ENCODE results near the gene DNASE1L2. TPM values are rescaled to one million over a fixed set of nuclear protein-coding genes. Genes with fewer than 3 reads are reported as not detected.

Gene DNASE1L2
- total RNA-seq, 1 donor, result 0.21 TPM

DNA sequence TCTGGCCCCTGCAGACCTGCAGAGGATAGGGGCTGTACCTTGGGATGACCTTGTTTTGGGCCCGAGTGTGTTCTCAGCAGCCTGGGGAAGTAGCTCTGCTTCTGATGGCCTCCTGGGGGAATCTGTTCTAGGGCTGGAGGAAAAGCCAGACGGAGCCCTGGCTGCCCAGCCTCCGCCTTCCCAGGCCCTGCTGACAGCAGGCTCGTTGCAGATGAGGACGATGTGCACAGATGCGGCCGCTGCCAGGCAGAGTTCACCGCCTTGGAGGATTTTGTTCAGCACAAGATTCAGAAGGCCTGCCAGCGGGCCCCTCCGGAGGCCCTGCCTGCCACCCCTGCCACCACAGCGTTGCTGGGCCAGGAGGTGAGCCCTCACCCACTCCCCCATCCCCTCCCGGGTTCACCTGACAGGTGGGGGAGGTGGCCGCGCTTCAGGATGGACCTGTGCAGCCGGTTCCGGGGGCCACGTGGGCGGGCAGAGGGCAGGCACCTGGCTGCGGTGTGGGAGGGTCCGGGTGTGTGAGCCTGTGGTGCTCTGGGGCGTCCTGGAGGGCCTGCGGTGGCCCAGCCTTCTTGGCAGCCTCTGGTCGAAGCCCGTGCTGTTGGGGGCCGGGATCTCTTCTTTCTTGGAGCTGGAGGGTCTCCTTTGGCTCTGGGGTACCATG is 8.0 kb upstream of the DNASE1L2 start:
- no peak overlapping the region for H3K4me3 ChIP-seq (ENCODE audit: low read length)
- H3K9me3 ChIP-seq (ENCODE audit: low read depth, low read length), result no peaks in the 10 kb centered on the region
- H3K4me1 ChIP-seq (ENCODE audit: insufficient read depth, low read length), result peaks cover 20% of the 10 kb centered on the region
- no peaks in the 10 kb centered on the region for H3K27me3 ChIP-seq (ENCODE audit: insufficient read depth, low read length)

DNA sequence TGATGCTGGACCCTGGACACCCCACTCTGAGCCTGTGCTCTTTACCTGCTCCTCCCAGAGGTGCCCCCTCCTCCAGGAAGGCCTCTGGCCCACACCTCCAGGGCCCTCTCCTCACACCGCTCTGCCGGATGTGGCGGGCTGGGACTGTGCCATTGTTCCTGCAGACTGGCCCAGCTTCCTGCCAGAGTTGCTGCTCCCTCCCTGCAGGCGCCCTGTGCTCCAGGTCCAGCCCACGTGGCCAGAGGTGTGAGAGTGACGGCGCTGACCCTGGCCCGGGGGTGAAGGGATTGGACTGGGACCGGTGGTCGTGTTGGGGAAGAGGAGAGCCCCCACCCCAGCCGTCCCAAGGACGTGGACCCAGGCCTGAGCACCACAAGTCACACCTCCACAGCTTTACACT is 7.2 kb upstream of the DNASE1L2 start:
- Histone ChIP-seq H3K27me3 (ENCODE audit: insufficient read depth, low read length) (no peaks in the 10 kb centered on the region), H3K4me1 (ENCODE audit: insufficient read depth, low read length) (peaks cover 16% of the 10 kb centered on the region), H3K9me3 (ENCODE audit: low read depth, low read length) (no peaks in the 10 kb centered on the region), H3K4me3 (ENCODE audit: low read length) (no peak overlapping the region)

DNA sequence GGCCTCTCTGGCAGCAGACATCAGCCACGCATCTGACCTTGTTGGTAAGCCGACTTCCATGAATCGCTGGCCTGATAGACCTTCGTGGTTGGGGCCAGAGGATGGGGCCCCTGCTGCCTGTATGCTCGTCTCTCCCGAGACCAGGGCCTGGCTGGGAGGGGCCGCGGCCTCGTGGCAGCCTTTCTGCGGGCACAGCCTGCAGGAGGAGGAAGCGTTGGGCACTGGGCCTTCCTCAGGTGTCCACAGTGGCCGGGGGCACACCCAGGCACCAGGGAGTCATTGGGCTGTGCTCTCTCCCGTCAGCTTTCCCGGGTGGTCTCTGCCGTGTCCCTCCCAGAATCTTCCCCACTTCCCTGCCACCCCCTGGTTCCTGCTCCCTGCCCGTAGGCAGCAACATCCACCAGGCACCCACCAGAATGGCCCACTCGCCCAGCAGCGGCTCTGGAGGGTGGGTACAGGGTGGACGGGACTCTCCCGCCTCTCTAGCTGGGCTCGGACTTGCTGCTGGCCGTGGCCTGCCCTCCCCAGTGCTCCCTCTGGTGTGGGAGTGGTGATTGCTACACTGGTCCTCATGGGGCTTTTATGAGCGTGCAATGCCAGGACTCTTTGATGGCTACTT is 6.5 kb upstream of the DNASE1L2 start:
- Histone ChIP-seq H3K9me3 (ENCODE audit: low read depth, low read length) (no peaks in the 10 kb centered on the region), H3K4me1 (ENCODE audit: insufficient read depth, low read length) (peaks cover 9% of the 10 kb centered on the region), H3K4me3 (ENCODE audit: low read length) (no peak overlapping the region), H3K27me3 (ENCODE audit: insufficient read depth, low read length) (no peaks in the 10 kb centered on the region)

GRCh38 chr16:2230376-2230775 is 5.9 kb upstream of the DNASE1L2 start:
- H3K9me3 ChIP-seq (ENCODE audit: low read depth, low read length), result no peaks in the 10 kb centered on the region
- H3K4me3 ChIP-seq (ENCODE audit: low read length), result no peak overlapping the region
- no peaks in the 10 kb centered on the region for H3K27me3 ChIP-seq (ENCODE audit: insufficient read depth, low read length)
- H3K4me1 ChIP-seq (ENCODE audit: insufficient read depth, low read length), result peaks cover 4% of the 10 kb centered on the region

- Histone ChIP-seq H3K4me3 (ENCODE audit: low read length) (no peak overlapping the region), H3K27me3 (ENCODE audit: insufficient read depth, low read length) (no peaks in the 10 kb centered on the region), H3K4me1 (ENCODE audit: insufficient read depth, low read length) (no peaks in the 10 kb centered on the region), H3K9me3 (ENCODE audit: low read depth, low read length) (no peaks in the 10 kb centered on the region)
These were observed 5.0 kb upstream of the DNASE1L2 start for GRCh38 chr16:2231016-2231931.

DNA sequence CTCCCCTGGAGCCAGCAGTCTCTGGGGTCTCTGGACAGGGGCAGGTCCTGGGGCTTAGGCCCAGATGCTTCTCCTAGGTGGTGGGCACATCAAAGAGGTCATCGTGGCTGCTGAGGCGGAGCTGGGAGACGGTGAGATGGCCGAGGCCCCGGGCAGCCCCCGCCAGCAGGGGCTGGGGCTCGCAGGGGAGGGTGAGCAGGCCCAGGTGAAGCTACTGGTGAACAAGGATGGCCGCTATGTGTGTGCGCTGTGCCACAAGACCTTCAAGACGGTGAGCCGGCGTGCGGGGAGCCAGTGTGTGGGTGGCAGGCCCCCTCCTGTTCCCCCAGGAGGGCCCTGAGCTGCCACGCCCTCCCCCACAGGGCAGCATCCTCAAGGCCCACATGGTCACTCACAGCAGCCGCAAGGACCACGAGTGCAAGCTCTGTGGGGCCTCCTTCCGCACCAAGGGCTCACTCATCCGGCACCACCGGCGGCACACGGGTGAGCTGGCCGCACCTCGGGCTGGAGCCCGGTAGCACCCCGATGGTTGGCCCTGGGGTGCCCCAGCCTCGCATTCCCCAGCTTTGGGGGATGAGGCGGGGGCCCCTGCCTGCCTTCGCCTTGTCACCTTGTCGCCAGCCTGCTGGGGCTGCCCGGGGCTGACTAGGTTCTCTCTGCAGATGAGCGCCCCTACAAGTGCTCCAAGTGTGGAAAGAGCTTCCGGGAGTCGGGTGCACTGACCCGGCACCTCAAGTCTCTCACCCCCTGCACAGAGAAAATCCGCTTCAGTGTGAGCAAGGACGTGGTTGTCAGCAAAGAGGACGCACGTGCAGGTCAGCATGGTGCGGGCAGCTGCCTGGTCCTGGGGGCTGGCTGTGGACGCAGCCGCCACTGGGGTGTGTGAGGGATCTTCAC is 3.9 kb upstream of the DNASE1L2 start:
- Histone ChIP-seq H3K4me1 (ENCODE audit: insufficient read depth, low read length) (no peaks in the 10 kb centered on the region), H3K4me3 (ENCODE audit: low read length) (no peak overlapping the region), H3K9me3 (ENCODE audit: low read depth, low read length) (no peaks in the 10 kb centered on the region), H3K27me3 (ENCODE audit: insufficient read depth, low read length) (no peaks in the 10 kb centered on the region)

DNA sequence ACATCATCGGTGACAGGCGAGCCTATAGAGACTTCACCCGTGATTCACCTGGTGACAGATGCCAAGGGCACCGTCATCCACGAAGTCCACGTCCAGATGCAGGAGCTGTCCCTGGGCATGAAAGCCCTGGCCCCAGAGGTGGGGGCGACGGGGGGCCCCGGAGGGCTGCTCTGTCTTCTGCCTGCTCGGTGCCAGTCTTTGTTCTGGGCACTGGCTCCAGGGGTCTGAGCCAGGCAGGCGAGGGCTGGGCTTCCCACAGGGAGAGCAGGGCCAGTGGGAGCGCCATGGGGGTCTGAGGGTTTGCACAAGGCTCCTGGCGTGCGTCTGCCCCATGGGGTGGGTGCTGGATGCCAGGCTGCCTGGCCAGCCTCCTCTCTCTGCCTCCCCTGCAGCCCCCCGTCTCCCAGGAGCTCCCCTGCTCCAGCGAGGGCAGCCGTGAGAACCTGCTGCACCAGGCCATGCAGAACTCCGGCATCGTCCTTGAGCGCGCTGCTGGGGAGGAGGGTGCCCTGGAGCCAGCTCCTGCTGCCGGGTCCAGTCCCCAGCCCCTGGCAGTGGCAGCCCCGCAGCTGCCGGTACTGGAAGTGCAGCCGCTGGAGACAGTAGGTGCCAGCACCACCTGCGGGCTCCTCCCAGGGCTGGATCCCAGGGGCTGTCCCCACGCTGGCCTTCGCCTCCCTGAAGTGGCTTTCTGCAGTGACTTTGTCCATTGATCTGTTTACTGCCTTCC is 3.0 kb upstream of the DNASE1L2 start:
- no peaks in the 10 kb centered on the region for H3K4me1 ChIP-seq (ENCODE audit: insufficient read depth, low read length)
- no peaks in the 10 kb centered on the region for H3K9me3 ChIP-seq (ENCODE audit: low read depth, low read length)
- H3K27me3 ChIP-seq (ENCODE audit: insufficient read depth, low read length), result no peaks in the 10 kb centered on the region
- H3K4me3 ChIP-seq (ENCODE audit: low read length), result no peak overlapping the region

DNA sequence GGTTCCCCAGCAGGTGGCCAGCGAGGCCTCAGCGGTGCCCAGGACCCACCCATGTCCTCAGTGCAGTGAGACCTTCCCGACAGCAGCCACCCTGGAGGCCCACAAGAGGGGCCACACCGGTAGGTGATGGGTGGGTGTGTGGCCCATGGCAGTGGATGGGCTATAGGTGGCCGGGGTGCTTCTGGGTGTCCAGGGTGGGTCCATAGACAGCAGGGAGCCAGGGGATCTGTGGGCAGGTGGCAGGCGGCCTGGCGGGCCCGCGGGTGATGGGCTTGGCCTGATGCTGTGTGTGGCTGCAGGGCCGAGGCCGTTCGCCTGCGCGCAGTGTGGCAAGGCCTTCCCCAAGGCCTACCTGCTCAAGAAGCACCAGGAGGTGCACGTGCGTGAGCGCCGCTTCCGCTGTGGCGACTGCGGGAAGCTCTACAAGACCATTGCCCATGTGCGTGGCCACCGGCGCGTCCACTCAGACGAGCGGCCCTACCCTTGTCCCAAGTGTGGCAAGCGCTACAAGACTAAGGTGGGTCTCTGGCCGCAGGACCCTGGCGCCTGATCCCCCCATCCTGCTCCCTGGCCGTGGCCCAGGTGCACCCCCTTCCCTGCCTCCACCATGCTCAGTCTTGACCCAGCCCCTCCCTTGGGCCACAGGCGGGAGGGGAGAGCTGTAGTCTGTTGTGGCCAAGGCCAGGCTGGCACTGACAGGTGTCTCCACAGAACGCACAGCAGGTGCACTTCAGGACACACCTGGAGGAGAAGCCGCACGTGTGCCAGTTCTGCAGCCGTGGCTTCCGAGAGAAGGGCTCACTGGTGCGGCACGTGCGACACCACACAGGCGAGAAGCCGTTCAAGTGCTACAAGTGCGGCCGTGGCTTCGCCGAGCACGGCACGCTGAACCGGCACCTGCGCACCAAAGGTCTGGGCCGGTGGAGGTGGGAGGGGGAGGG is 2.1 kb upstream of the DNASE1L2 start:
- Histone ChIP-seq H3K27me3 (ENCODE audit: insufficient read depth, low read length) (no peaks in the 10 kb centered on the region), H3K9me3 (ENCODE audit: low read depth, low read length) (no peaks in the 10 kb centered on the region), H3K4me3 (ENCODE audit: low read length) (no peak overlapping the region), H3K4me1 (ENCODE audit: insufficient read depth, low read length) (no peaks in the 10 kb centered on the region)

- H3K4me3 ChIP-seq (ENCODE audit: low read length), result no peak overlapping the region
- no peaks in the 10 kb centered on the region for H3K9me3 ChIP-seq (ENCODE audit: low read depth, low read length)
- H3K27me3 ChIP-seq (ENCODE audit: insufficient read depth, low read length), result no peaks in the 10 kb centered on the region
- no peaks in the 10 kb centered on the region for H3K4me1 ChIP-seq (ENCODE audit: insufficient read depth, low read length)
These were observed 1.5 kb upstream of the DNASE1L2 start for GRCh38 chr16:2234813-2235170.

DNA sequence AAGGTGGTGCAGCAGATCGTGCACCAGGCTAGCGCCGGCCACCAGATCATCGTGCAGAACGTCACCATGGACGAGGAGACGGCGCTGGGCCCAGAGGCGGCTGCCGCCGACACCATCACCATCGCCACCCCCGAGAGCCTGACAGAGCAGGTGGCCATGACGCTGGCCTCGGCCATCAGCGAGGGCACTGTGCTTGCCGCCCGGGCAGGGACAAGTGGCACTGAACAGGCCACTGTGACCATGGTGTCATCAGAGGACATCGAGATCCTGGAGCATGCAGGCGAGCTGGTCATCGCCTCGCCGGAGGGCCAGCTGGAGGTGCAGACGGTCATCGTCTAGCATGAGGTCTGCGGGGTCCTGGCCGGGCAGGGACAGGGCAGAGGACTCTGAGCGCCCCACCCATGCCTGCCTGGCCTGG is 1.0 kb upstream of the DNASE1L2 start:
- Histone ChIP-seq H3K27me3 (ENCODE audit: insufficient read depth, low read length) (no peaks in the 10 kb centered on the region), H3K9me3 (ENCODE audit: low read depth, low read length) (no peaks in the 10 kb centered on the region), H3K4me1 (ENCODE audit: insufficient read depth, low read length) (no peaks in the 10 kb centered on the region), H3K4me3 (ENCODE audit: low read length) (no peak overlapping the region)

DNA sequence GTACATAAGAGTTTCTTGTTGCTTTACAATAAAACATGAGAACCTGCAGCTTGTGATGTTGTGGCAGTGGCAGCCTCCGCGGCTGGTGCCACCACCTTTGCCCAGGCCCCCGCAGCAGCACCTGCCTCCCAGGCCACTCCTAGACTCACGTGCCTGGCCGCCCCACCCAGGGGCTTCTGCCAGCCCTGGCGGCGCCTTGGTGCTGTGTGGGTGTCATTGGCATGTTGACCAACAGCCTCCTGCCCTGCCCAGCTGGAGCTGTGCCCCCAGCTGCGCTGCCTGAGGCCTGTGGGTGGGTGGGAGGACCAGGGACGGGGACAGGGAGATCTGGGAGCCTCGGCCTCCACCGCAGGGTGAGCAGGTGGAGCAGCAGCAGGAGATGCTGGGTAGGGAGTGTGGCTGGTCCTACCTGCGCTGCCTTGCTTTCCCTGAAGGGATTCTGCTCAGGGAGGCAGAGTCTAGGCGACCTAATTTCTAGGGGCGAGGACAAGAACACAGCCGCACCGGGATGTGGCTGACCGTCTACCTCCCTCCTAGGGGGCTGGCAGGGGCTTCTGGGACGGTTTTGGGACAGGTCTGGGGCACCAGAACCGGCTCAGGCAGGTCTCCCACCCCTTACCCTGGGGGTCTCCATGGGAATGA is 428 bp upstream of the DNASE1L2 start:
- no peaks in the 10 kb centered on the region for H3K9me3 ChIP-seq (ENCODE audit: low read depth, low read length)
- H3K27me3 ChIP-seq (ENCODE audit: insufficient read depth, low read length), result no peaks in the 10 kb centered on the region
- H3K4me1 ChIP-seq (ENCODE audit: insufficient read depth, low read length), result no peaks in the 10 kb centered on the region
- no peak overlapping the region for H3K4me3 ChIP-seq (ENCODE audit: low read length)

- Histone ChIP-seq H3K4me1 (ENCODE audit: insufficient read depth, low read length) (no peaks in the 10 kb centered on the region), H3K27me3 (ENCODE audit: insufficient read depth, low read length) (no peaks in the 10 kb centered on the region), H3K4me3 (ENCODE audit: low read length) (no peak overlapping the region), H3K9me3 (ENCODE audit: low read depth, low read length) (no peaks in the 10 kb centered on the region)
These were observed 848 bp downstream of the DNASE1L2 start for GRCh38 chr16:2237102-2237482.

- Histone ChIP-seq H3K4me1 (ENCODE audit: insufficient read depth, low read length) (no peaks in the 10 kb centered on the region), H3K4me3 (ENCODE audit: low read length) (no peak overlapping the region), H3K27me3 (ENCODE audit: insufficient read depth, low read length) (no peaks in the 10 kb centered on the region), H3K9me3 (ENCODE audit: low read depth, low read length) (no peaks in the 10 kb centered on the region)
These were observed 1.4 kb downstream of the DNASE1L2 start for GRCh38 chr16:2237493-2238149.
